Right renal cortex interstitium (tissue), 3 donors: ENCODE data around the gene GLCCI1. TPM values are rescaled to one million over a fixed set of nuclear protein-coding genes. Genes with fewer than 3 reads are reported as not detected.

Source experiments
- DNase-seq, 3 donors: peaks; one replicate each; pipeline ENCODE4 v3.0.0-alpha.2; 2013; ENCODE audit warnings: low read depth in 3 of 3, low spot score in 2 of 3
- polyA plus RNA-seq, 3 donors: library from polyadenylated mRNA; unstranded; fragments of 120-200 nt; gene quantifications; one replicate each; pipeline ENCODE4 v1.2.1, GENCODE V29; 2013; ENCODE audit not compliant: insufficient read length in 3 of 3

The GLCCI1 gene
- polyA plus RNA-seq, 3 donors = 32.4 to 36.1 (median 33.9) TPM

GRCh38 chr7:7959979-7960670 lies 8.5 kb upstream of the GLCCI1 start:
- no peak for DNase-seq

GRCh38 chr7:7962851-7963250 lies 5.7 kb upstream of the GLCCI1 start:
- no peak for DNase-seq

GRCh38 chr7:7964250-7964649 lies 4.3 kb upstream of the GLCCI1 start:
- no peak for DNase-seq

GRCh38 chr7:7964691-7965090 lies 3.9 kb upstream of the GLCCI1 start:
- DNase-seq = no peak

- DNase-seq = no peak
These were observed 3.3 kb upstream of the GLCCI1 start for GRCh38 chr7:7965301-7965700.

GRCh38 chr7:7966141-7966734 lies 2.4 kb upstream of the GLCCI1 start:
- no peak for DNase-seq

GRCh38 chr7:7967886-7968543 lies 581 bp upstream of the GLCCI1 start:
- DNase-seq = peak in 1 of 3 donors; percentile 33

- DNase-seq = peak; percentile 48 to 60 (median 52)
These were observed 975 bp downstream of the GLCCI1 start for GRCh38 chr7:7969306-7970236.

- no peak for DNase-seq
These were observed 1.6 kb downstream of the GLCCI1 start for GRCh38 chr7:7970237-7970530.

GRCh38 chr7:7970531-7971307 lies 2.1 kb downstream of the GLCCI1 start:
- no peak for DNase-seq

- DNase-seq = no peak
These were observed 2.9 kb downstream of the GLCCI1 start for GRCh38 chr7:7971308-7972040.

GRCh38 chr7:7972128-7972527 lies 3.5 kb downstream of the GLCCI1 start:
- no peak for DNase-seq

GRCh38 chr7:7972922-7973594 lies 4.5 kb downstream of the GLCCI1 start:
- DNase-seq = no peak

- DNase-seq = no peak
These were observed 8.1 kb downstream of the GLCCI1 start for GRCh38 chr7:7976677-7977076.

GRCh38 chr7:7977774-7978173 lies 9.2 kb downstream of the GLCCI1 start:
- no peak for DNase-seq

- DNase-seq = no peak
These were observed 10.3 kb downstream of the GLCCI1 start for GRCh38 chr7:7978860-7979259.

GRCh38 chr7:7979558-7979957 lies 11.0 kb downstream of the GLCCI1 start:
- no peak for DNase-seq

GRCh38 chr7:7980134-7980533 lies 11.5 kb downstream of the GLCCI1 start:
- no peak for DNase-seq

GRCh38 chr7:7982904-7983303 lies 14.3 kb downstream of the GLCCI1 start:
- no peak for DNase-seq
